ENCODE results near the gene KSR1. TPM values are rescaled to one million over a fixed set of nuclear protein-coding genes. Genes with fewer than 3 reads are reported as not detected.

Gene KSR1
- total RNA-seq, 2 experiments from 2014 or later: 39.7 to 40.6 TPM

- POLR2A ChIA-PET: interaction anchor here (0.6 to 1.3 kb wide), 5 partner anchors 10 to 340 kb away, joined by 3 to 4 read pairs (median 3); no protein-coding TSS in a partner anchor
Measured at GRCh38 chr17:27579304-27579703, 123.1 kb downstream of the KSR1 start.

GRCh38 chr17:27579897-27580321 is 123.7 kb downstream of the KSR1 start:
- ChIA-PET POLR2A (interaction anchor here (0.6 to 1.2 kb wide), 5 partner anchors 10 to 341 kb away, joined by 3 to 4 read pairs (median 3); no protein-coding TSS in a partner anchor), CTCF (interaction anchor here (0.7 to 1.9 kb wide), 13 partner anchors 9 to 124 kb away, joined by 3 to 9 read pairs (median 4); partner anchors contain the start of gene KSR1)

More at GRCh38 chr17:27579304-27579703, 123.1 kb downstream of the KSR1 start:
- CTCF ChIA-PET: interaction anchor here (0.7 to 2.1 kb wide), 10 partner anchors 10 to 124 kb away, joined by 3 to 10 read pairs (median 4); no protein-coding TSS in a partner anchor

- POLR2A ChIA-PET: interaction anchor here (1.0 kb wide), 1 partner anchor 15 kb away, joined by 3 read pairs; no protein-coding TSS in a partner anchor
- CTCF ChIA-PET: interaction anchor here (1.1 to 1.8 kb wide), 5 partner anchors 14 to 54 kb away, joined by 3 to 4 read pairs (median 4); no protein-coding TSS in a partner anchor
Measured at GRCh38 chr17:27581016-27581415, 124.8 kb downstream of the KSR1 start.

- ChIA-PET CTCF (no interaction called here), POLR2A (no interaction called here)
Measured at GRCh38 chr17:27582696-27583095, 126.4 kb downstream of the KSR1 start.

GRCh38 chr17:27585153-27585681 is 129.0 kb downstream of the KSR1 start:
- POLR2A ChIA-PET: no interaction called here
- CTCF ChIA-PET: no interaction called here

- CTCF ChIA-PET: interaction anchor here (1.1 kb wide), 1 partner anchor 10 kb away, joined by 3 read pairs; no protein-coding TSS in a partner anchor
Measured at GRCh38 chr17:27585792-27586191, 129.5 kb downstream of the KSR1 start.

GRCh38 chr17:27586203-27586721 is 130.0 kb downstream of the KSR1 start:
- CTCF ChIA-PET: interaction anchor here (1.1 kb wide), 1 partner anchor 10 kb away, joined by 3 read pairs; no protein-coding TSS in a partner anchor
- POLR2A ChIA-PET: no interaction called here

More at GRCh38 chr17:27585792-27586191, 129.5 kb downstream of the KSR1 start:
- POLR2A ChIA-PET: no interaction called here

- CTCF ChIA-PET: interaction anchor here (0.6 to 1.9 kb wide), 6 partner anchors 9 to 468 kb away, joined by 3 to 6 read pairs (median 5); no protein-coding TSS in a partner anchor
- POLR2A ChIA-PET: no interaction called here
Measured at GRCh38 chr17:27588354-27588753, 132.1 kb downstream of the KSR1 start.

- POLR2A ChIA-PET: no interaction called here
- CTCF ChIA-PET: no interaction called here
Measured at GRCh38 chr17:27590864-27591263, 134.6 kb downstream of the KSR1 start.

- CTCF ChIA-PET: interaction anchor here (1.4 to 1.6 kb wide), 3 partner anchors 9 to 211 kb away, joined by 3 to 4 read pairs (median 3); no protein-coding TSS in a partner anchor
- POLR2A ChIA-PET: no interaction called here
Measured at GRCh38 chr17:27591986-27592385, 135.7 kb downstream of the KSR1 start.

- ChIA-PET POLR2A (interaction anchor here (0.6 to 0.7 kb wide), 2 partner anchors 30 to 163 kb away, joined by 3 read pairs; no protein-coding TSS in a partner anchor), CTCF (interaction anchor here (0.5 to 1.6 kb wide), 7 partner anchors 8 to 291 kb away, joined by 3 to 4 read pairs (median 3); no protein-coding TSS in a partner anchor)
Measured at GRCh38 chr17:27593232-27593856, 137.1 kb downstream of the KSR1 start.

GRCh38 chr17:27593857-27594255 is 137.6 kb downstream of the KSR1 start:
- CTCF ChIA-PET: interaction anchor here (0.6 to 1.6 kb wide), 4 partner anchors 11 to 213 kb away, joined by 3 read pairs; no protein-coding TSS in a partner anchor
- POLR2A ChIA-PET: interaction anchor here (0.7 kb wide), 1 partner anchor 163 kb away, joined by 3 read pairs; no protein-coding TSS in a partner anchor

- ChIA-PET POLR2A (interaction anchor here (1.1 kb wide), 1 partner anchor 15 kb away, joined by 3 read pairs; no protein-coding TSS in a partner anchor), CTCF (interaction anchor here (0.9 to 1.1 kb wide), 2 partner anchors 11 to 206 kb away, joined by 3 read pairs; no protein-coding TSS in a partner anchor)
Measured at GRCh38 chr17:27595208-27595607, 139.0 kb downstream of the KSR1 start.

GRCh38 chr17:27596096-27596495 is 139.8 kb downstream of the KSR1 start:
- ChIA-PET POLR2A (interaction anchor here (1.1 kb wide), 1 partner anchor 16 kb away, joined by 3 read pairs; no protein-coding TSS in a partner anchor), CTCF (interaction anchor here (1.0 to 1.9 kb wide), 5 partner anchors 10 to 215 kb away, joined by 3 to 4 read pairs (median 3); no protein-coding TSS in a partner anchor)

- POLR2A ChIA-PET: no interaction called here
- CTCF ChIA-PET: interaction anchor here (1.0 to 8.7 kb wide), 5 partner anchors 10 to 239 kb away, joined by 3 to 95 read pairs (median 3); no protein-coding TSS in a partner anchor
Measured at GRCh38 chr17:27596566-27597187, 140.4 kb downstream of the KSR1 start.

- ChIA-PET CTCF (interaction anchor here (1.7 to 8.7 kb wide), 4 partner anchors 9 to 239 kb away, joined by 4 to 95 read pairs (median 8); no protein-coding TSS in a partner anchor), POLR2A (no interaction called here)
Measured at GRCh38 chr17:27597188-27597580, 140.9 kb downstream of the KSR1 start.

- ChIA-PET POLR2A (no interaction called here), CTCF (interaction anchor here (0.8 to 8.7 kb wide), 6 partner anchors 10 to 240 kb away, joined by 3 to 95 read pairs (median 8); no protein-coding TSS in a partner anchor)
Measured at GRCh38 chr17:27597783-27598320, 141.6 kb downstream of the KSR1 start.

GRCh38 chr17:27598337-27599050 is 142.2 kb downstream of the KSR1 start:
- POLR2A ChIA-PET: interaction anchor here (1.1 kb wide), 1 partner anchor 219 kb away, joined by 4 read pairs; no protein-coding TSS in a partner anchor

More at GRCh38 chr17:27598337-27599050, 142.2 kb downstream of the KSR1 start:
- CTCF ChIA-PET: interaction anchor here (0.8 to 8.7 kb wide), 11 partner anchors 11 to 266 kb away, joined by 3 to 95 read pairs (median 6); no protein-coding TSS in a partner anchor

All from activated CD8-positive, alpha-beta memory T cell treated with anti-CD3 and anti-CD28 coated beads for 36 hours (primary cell).